HepG2 (cell line): ENCODE data around the gene GRAP.
"Not testable (repeated sequence)": the region's sequence is repeated elsewhere in the genome, so short reads cannot be mapped to it uniquely, and the experiment has no call there.

Experiments used
- ESRRA ChIP-seq: sonication (generic); formaldehyde crosslinking; IDR thresholded peaks from 2 replicates; pipeline ENCODE4 v1.5.1; 2020; ENCODE audit warnings: mild to moderate bottlenecking, low read depth, missing genetic modification reagents
- NFE2L2 ChIP-seq: fragments of 150-350 bp; IDR thresholded peaks from 2 replicates; pipeline ENCODE4 v1.6.1; 2014; ENCODE audit warnings: low read length
- PTBP1 ChIP-seq: fragments of 200-400 bp; formaldehyde crosslinking; IDR thresholded peaks from 2 replicates; pipeline ENCODE4 v1.6.1; 2018; ENCODE audit warnings: low read length, low read depth; ENCODE audit not compliant: poor library complexity, severe bottlenecking
- SMC3 ChIP-seq: IDR thresholded peaks from 2 replicates; pipeline ENCODE4 v1.6.1; 2011; ENCODE audit warnings: low read length, improper control_type of control experiment
- SOX13 ChIP-seq, 3 experiments: fragments of 450-650 bp in 1 of 3; sonication (generic) in 1 of 3; formaldehyde crosslinking in 1 of 3; IDR thresholded peaks in 2 of 3; conservative IDR thresholded peaks in 1 of 3; 2 replicates each; pipeline versions ENCODE4 v1.5.0 to v1.6.1; 2016 to 2020; ENCODE audit warnings: antibody characterized with exemption in 1 of 3, mild to moderate bottlenecking in 1 of 3, missing compliant biosample characterization in 1 of 3, missing genetic modification reagents in 1 of 3, moderate library complexity in 1 of 3
- ZBTB10 ChIP-seq: sonication (generic); formaldehyde crosslinking; IDR thresholded peaks from 2 replicates; pipeline ENCODE4 v1.4.0; 2020; ENCODE audit warnings: missing genetic modification reagents, borderline replicate concordance
- ZBTB20 ChIP-seq: sonication (generic); formaldehyde crosslinking; IDR thresholded peaks from 2 replicates; pipeline ENCODE4 v1.8.1; 2023; ENCODE audit warnings: missing genetic modification reagents, low read depth, mild to moderate bottlenecking, borderline replicate concordance
- ZNF549 ChIP-seq: sonication (generic); formaldehyde crosslinking; IDR thresholded peaks from 2 replicates; pipeline ENCODE4 v1.5.0; 2020; ENCODE audit warnings: missing genetic modification reagents

DNA sequence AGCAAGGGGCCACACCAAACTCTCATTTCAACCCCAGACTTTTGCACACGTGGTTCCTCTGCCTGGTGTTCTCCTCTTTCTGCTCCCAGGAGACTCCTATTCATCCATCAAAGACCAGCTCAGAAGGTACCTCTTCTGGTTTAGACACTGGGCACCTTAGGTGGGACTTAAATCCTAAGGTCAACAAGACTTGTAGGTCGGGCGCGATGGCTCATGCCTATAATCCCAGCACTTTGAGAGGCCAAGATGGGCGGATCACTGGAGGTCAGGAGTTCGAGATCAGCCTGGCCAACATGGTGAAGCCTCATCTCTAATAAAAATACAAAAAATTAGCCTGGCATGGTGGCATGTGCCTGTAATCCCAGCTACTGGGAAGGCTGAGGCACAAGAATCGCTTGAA, 753 bp upstream of the GRAP start:
- TF ChIP-seq SOX13 (IDR thresholded peaks at IDR 0.05); SOX13 (CRISPR knock-in tag; conservative IDR thresholded peaks at IDR 0.05 in 1 of 2, IDR thresholded peaks at IDR 0.05 in 1 of 2); ESRRA (CRISPR knock-in tag); ZNF549 (CRISPR knock-in tag); NFE2L2; ZBTB10 (CRISPR knock-in tag); SMC3; ZBTB20 (CRISPR knock-in tag); PTBP1: not testable (repeated sequence)
